ENCODE measurements around the gene WNT6. TPM values are rescaled to one million over a fixed set of nuclear protein-coding genes. Genes with fewer than 3 reads are reported as not detected.

WNT6 gene
- total RNA-seq, 1 experiment from 2014 or later, result 20.3 TPM

GRCh38 chr2:218812096-218812815 lies 47.3 kb upstream of the WNT6 start:
- no peaks in the 10 kb centered on the region for H3K9me3 Mint-ChIP-seq (ENCODE audit: unreplicated experiment)
- no peaks in the 10 kb centered on the region for H3K36me3 ChIP-seq (ENCODE audit: control insufficient read depth, insufficient read depth, low read length)
- H3K4me3 Mint-ChIP-seq (ENCODE audit: unreplicated experiment), result no peak overlapping the region
- H3K27me3 ChIP-seq (replicated peaks; ENCODE audit: control insufficient read depth, insufficient read depth, low read length), result no peaks in the 10 kb centered on the region
- intact Hi-C loops (cut with micrococcal nuclease; ENCODE audit: unreplicated experiment), result no loop called here
- CTCF ChIA-PET, result no interaction called here
- H3K4me1 ChIP-seq, result no peaks in the 10 kb centered on the region
- H3K27ac Mint-ChIP-seq (ENCODE audit: unreplicated experiment), result no peak overlapping the region
- no peaks in the 10 kb centered on the region for H3K27me3 Mint-ChIP-seq (ENCODE audit: insufficient read depth, unreplicated experiment)
- no peak overlapping the region for H3K4me3 ChIP-seq (ENCODE audit: low read depth, low read length)
- H3K4me1 Mint-ChIP-seq (ENCODE audit: low read depth, unreplicated experiment), result no peaks in the 10 kb centered on the region
- POLR2A ChIA-PET, result no interaction called here
- no peak for DNase-seq
- TF ChIP-seq CTCF (IDR thresholded peaks at IDR 0.05; ENCODE audit: insufficient read depth in 1 of 2, low read depth in 1 of 2, low read length in 1 of 2, severe bottlenecking in 1 of 2, unreplicated experiment in 1 of 2), result no peak
- H3K9me3 ChIP-seq, result no peaks in the 10 kb centered on the region
- no TSS peak for BruUV-seq (replicated peaks)
- peaks cover 8% of the 10 kb centered on the region for H3K36me3 Mint-ChIP-seq (ENCODE audit: insufficient read depth, unreplicated experiment)

- Mint-ChIP-seq H3K27ac (ENCODE audit: unreplicated experiment) (no peak overlapping the region), H3K9me3 (ENCODE audit: unreplicated experiment) (no peaks in the 10 kb centered on the region), H3K4me1 (ENCODE audit: low read depth, unreplicated experiment) (no peaks in the 10 kb centered on the region), H3K36me3 (ENCODE audit: insufficient read depth, unreplicated experiment) (peaks cover 8% of the 10 kb centered on the region), H3K4me3 (ENCODE audit: unreplicated experiment) (no peak overlapping the region), H3K27me3 (ENCODE audit: insufficient read depth, unreplicated experiment) (no peaks in the 10 kb centered on the region)
- CTCF ChIA-PET, result no interaction called here
- intact Hi-C loops (cut with micrococcal nuclease; ENCODE audit: unreplicated experiment), result no loop called here
- Histone ChIP-seq H3K4me3 (ENCODE audit: low read depth, low read length) (no peak overlapping the region), H3K4me1 (no peaks in the 10 kb centered on the region), H3K36me3 (ENCODE audit: control insufficient read depth, insufficient read depth, low read length) (no peaks in the 10 kb centered on the region), H3K27me3 (replicated peaks; ENCODE audit: control insufficient read depth, insufficient read depth, low read length) (no peaks in the 10 kb centered on the region), H3K9me3 (no peaks in the 10 kb centered on the region)
- TF ChIP-seq CTCF (IDR thresholded peaks at IDR 0.05; ENCODE audit: insufficient read depth in 1 of 2, low read depth in 1 of 2, low read length in 1 of 2, severe bottlenecking in 1 of 2, unreplicated experiment in 1 of 2), result no peak
- BruUV-seq (replicated peaks), result no TSS peak
- POLR2A ChIA-PET, result no interaction called here
- DNase-seq, result no peak
These were observed 46.7 kb upstream of the WNT6 start for GRCh38 chr2:218812861-218813260.

- H3K4me3 Mint-ChIP-seq (ENCODE audit: unreplicated experiment), result no peak overlapping the region
- intact Hi-C loops (cut with micrococcal nuclease; ENCODE audit: unreplicated experiment), result no loop called here
- no peak overlapping the region for H3K4me3 ChIP-seq (ENCODE audit: low read depth, low read length)
- H3K27me3 ChIP-seq (replicated peaks; ENCODE audit: control insufficient read depth, insufficient read depth, low read length), result no peaks in the 10 kb centered on the region
- no peaks in the 10 kb centered on the region for H3K4me1 Mint-ChIP-seq (ENCODE audit: low read depth, unreplicated experiment)
- H3K27ac Mint-ChIP-seq (ENCODE audit: unreplicated experiment), result no peak overlapping the region
- no peaks in the 10 kb centered on the region for H3K27me3 Mint-ChIP-seq (ENCODE audit: insufficient read depth, unreplicated experiment)
- ChIA-PET CTCF (no interaction called here), POLR2A (no interaction called here)
- H3K9me3 ChIP-seq, result no peaks in the 10 kb centered on the region
- H3K36me3 ChIP-seq (ENCODE audit: control insufficient read depth, insufficient read depth, low read length), result no peaks in the 10 kb centered on the region
- H3K36me3 Mint-ChIP-seq (ENCODE audit: insufficient read depth, unreplicated experiment), result peaks cover 8% of the 10 kb centered on the region
- H3K9me3 Mint-ChIP-seq (ENCODE audit: unreplicated experiment), result no peaks in the 10 kb centered on the region
- no peak for TF ChIP-seq CTCF (IDR thresholded peaks at IDR 0.05; ENCODE audit: insufficient read depth in 1 of 2, low read depth in 1 of 2, low read length in 1 of 2, severe bottlenecking in 1 of 2, unreplicated experiment in 1 of 2)
- H3K4me1 ChIP-seq, result no peaks in the 10 kb centered on the region
- no TSS peak for BruUV-seq (replicated peaks)
- no peak for DNase-seq
These were observed 45.7 kb upstream of the WNT6 start for GRCh38 chr2:218813771-218814460.

All from Caco-2 (cell line).